Renal cortex interstitium (tissue), 11 donors: Measurements from ENCODE around the gene PJA1. TPM values are rescaled to one million over a fixed set of nuclear protein-coding genes. Genes with fewer than 3 reads are reported as not detected.

ENCODE experiments used
- DNase-seq, 11 donors: peaks; one replicate each; pipeline ENCODE4 v3.0.0-alpha.2; 2013; ENCODE audit warnings: low read depth in 9 of 11, low spot score in 4 of 11; ENCODE audit errors: extremely low read depth in 1 of 11
- polyA plus RNA-seq, 3 donors: library from polyadenylated mRNA; unstranded; fragments of 120-200 nt; gene quantifications; one replicate each; pipeline ENCODE4 v1.2.1, GENCODE V29; 2013; ENCODE audit not compliant: insufficient read length in 3 of 3

PJA1 gene
- polyA plus RNA-seq, 3 donors = 85.2 to 99.5 (median 97.1) TPM

GRCh38 chrX:69154051-69154450 is 11.2 kb downstream of the PJA1 start:
- no peak for DNase-seq

- peak in 4 of 11 donors; percentile 53 to 77 (median 70) for DNase-seq
These were observed 12.1 kb downstream of the PJA1 start for GRCh38 chrX:69153060-69153730.

GRCh38 chrX:69152417-69152841 is 12.8 kb downstream of the PJA1 start:
- DNase-seq = no peak

- DNase-seq = no peak
These were observed 13.4 kb downstream of the PJA1 start for GRCh38 chrX:69151866-69152284.

GRCh38 chrX:69150281-69150960 is 14.8 kb downstream of the PJA1 start:
- no peak for DNase-seq

GRCh38 chrX:69149466-69150280 is 15.6 kb downstream of the PJA1 start:
- DNase-seq = no peak

- no peak for DNase-seq
These were observed 16.3 kb downstream of the PJA1 start for GRCh38 chrX:69148946-69149345.

GRCh38 chrX:69146739-69147138 is 18.5 kb downstream of the PJA1 start:
- no peak for DNase-seq

- no peak for DNase-seq
These were observed 19.5 kb downstream of the PJA1 start for GRCh38 chrX:69145714-69146113.

GRCh38 chrX:69144838-69145680 is 20.2 kb downstream of the PJA1 start:
- no peak for DNase-seq

GRCh38 chrX:69143530-69143929 is 21.7 kb downstream of the PJA1 start:
- DNase-seq = no peak

GRCh38 chrX:69142788-69143469 is 22.3 kb downstream of the PJA1 start:
- DNase-seq = no peak

- DNase-seq = no peak
These were observed 24.4 kb downstream of the PJA1 start for GRCh38 chrX:69140837-69141236.

- no peak for DNase-seq
These were observed 25.7 kb downstream of the PJA1 start for GRCh38 chrX:69139516-69139915.

- no peak for DNase-seq
These were observed 26.7 kb downstream of the PJA1 start for GRCh38 chrX:69138512-69138911.

GRCh38 chrX:69138118-69138390 is 27.2 kb downstream of the PJA1 start:
- DNase-seq = peak in 1 of 11 donors; percentile 20

- peak in 8 of 11 donors; percentile 39 to 73 (median 55) for DNase-seq
These were observed 27.7 kb downstream of the PJA1 start for GRCh38 chrX:69137371-69138117.
